Sigmoid colon (tissue), 7 donors: Measurements from ENCODE around the gene SLC7A6OS. TPM values are rescaled to one million over a fixed set of nuclear protein-coding genes. Genes with fewer than 3 reads are reported as not detected.

Experiments used
- DNase-seq: peaks from one replicate; pipeline ENCODE4 v3.0.0-alpha.2; 2019
- H3K27ac ChIP-seq, 4 donors: fragments of 200-600 bp; sonication (generic); one replicate each; pipeline ENCODE4 v1.5.1; 2016 to 2019; ENCODE audit warnings: mild to moderate bottlenecking in 1 of 4
- H3K27me3 ChIP-seq, 3 donors: fragments of 200-600 bp; sonication (generic); one replicate each; pipeline ENCODE4 v1.5.1; 2019; ENCODE audit warnings: mild to moderate bottlenecking in 1 of 3
- H3K36me3 ChIP-seq, 4 donors: fragments of 200-600 bp; sonication (generic); one replicate each; pipeline ENCODE4 v1.5.1; 2016 to 2019
- H3K4me1 ChIP-seq, 4 donors: fragments of 200-600 bp; sonication (generic); one replicate each; pipeline ENCODE4 v1.5.1; 2017 to 2019
- H3K4me3 ChIP-seq, 4 donors: fragments of 200-600 bp; sonication (generic); one replicate each; pipeline ENCODE4 v1.5.1; 2017 to 2019; ENCODE audit warnings: mild to moderate bottlenecking in 2 of 4, moderate library complexity in 1 of 4
- H3K9me3 ChIP-seq, 4 donors: fragments of 200-600 bp in 3 of 4; sonication (generic) in 3 of 4; one replicate each; pipeline versions ENCODE4 v1.5.1 to v1.6.1; 2013 to 2019
- CTCF ChIP-seq, 4 experiments: fragments of 450-650 bp in 3 of 4; fragments of 200-600 bp in 1 of 4; IDR thresholded peaks; one replicate each; pipeline ENCODE4 v1.5.1; 2016 to 2019; ENCODE audit warnings: antibody characterized with exemption in 4 of 4, mild to moderate bottlenecking in 3 of 4, moderate library complexity in 2 of 4
- EP300 ChIP-seq, 4 donors: sonication (generic); formaldehyde crosslinking; IDR thresholded peaks; one replicate each; pipeline ENCODE4 v1.6.1; 2017; ENCODE audit warnings: antibody characterized with exemption in 4 of 4
- POLR2A ChIP-seq, 2 donors: fragments of 450-650 bp; IDR thresholded peaks; one replicate each; pipeline ENCODE4 v1.6.1; 2016; ENCODE audit warnings: antibody characterized with exemption in 2 of 2, mild to moderate bottlenecking in 2 of 2, moderate library complexity in 2 of 2
- POLR2AphosphoS5 ChIP-seq, 4 donors: sonication (generic); formaldehyde crosslinking; IDR thresholded peaks; one replicate each; pipeline ENCODE4 v1.6.1; 2017; ENCODE audit warnings: antibody characterized with exemption in 4 of 4
- whole genome bisulfite sequencing, 2 donors: extraction: QIAGEN DNeasy Blood & Tissue Kit; methylation state at CpG; one replicate each; pipeline ENCODE4 v1.1.7; 2013; 5-methylcytosine and 5-hydroxymethylcytosine counted together
- intact Hi-C: fragments of 100-400 bp; cut with DNase I; formaldehyde crosslinking; loops from one replicate; pipeline ENCODE4 v1.15.1; 2023
- polyA plus RNA-seq, 3 donors: library from polyadenylated mRNA; stranded (reverse); fragments of 200-250 nt; gene quantifications; one replicate each; pipeline ENCODE4 v1.2.3, GENCODE V29; 2013
- total RNA-seq, 4 donors: library from RNA; depleted of rRNA; stranded (reverse); fragments of >200 nt; gene quantifications; one replicate each; pipeline ENCODE4 v1.1.0, GENCODE V29; 2016
- donor health status: healthy with polysubstance abuse.
- donor health status: Bipolar disorder and iron deficiency.
- donor health status: healthy.

The SLC7A6OS gene
- total and polyA plus RNA-seq, 7 donors: 4.8 to 20.8 (median 10.0) TPM

DNA sequence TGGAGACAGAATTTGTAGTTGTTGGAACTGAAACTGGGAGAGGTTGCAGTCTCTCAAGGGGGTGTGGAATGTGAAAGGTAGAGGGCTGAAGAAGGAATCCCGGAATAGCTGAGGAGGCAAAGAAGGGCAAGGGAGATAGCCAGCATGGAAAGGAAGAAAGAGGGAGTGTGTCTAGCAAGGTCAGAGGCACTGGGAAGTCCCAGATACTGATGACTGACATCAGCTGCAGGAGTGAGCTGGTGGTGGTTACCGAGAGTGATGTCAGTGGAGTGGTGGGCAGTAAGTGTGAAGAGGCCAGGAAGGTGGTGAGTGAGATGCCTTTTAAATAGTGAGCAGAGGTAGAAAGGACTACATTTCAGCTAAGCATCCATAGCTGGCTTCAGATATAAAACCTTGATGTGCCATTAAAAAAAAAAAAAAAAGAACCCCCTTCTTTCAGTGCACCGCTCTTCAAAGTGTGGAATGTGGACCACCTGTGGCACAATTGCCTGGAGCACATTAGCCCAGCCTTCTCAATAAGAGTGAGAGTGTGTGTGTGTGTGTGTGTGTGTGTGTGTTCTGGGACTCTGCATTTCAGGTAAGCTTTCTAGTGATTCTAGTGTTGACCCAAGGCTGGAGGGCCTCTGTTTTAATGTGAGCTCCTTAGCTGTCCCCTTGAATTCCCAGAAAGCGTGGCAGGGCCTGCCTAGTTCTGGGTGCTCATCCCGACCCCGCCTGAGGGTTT lies 8.6 kb upstream of the SLC7A6OS start:
- Histone ChIP-seq H3K36me3 (peaks cover 5 to 80% (median 17%) of the 10 kb centered on the region in 4 donors), H3K27me3 (no peaks in the 10 kb centered on the region), H3K4me1 (no peaks in the 10 kb centered on the region), H3K27ac (no peak overlapping the region), H3K4me3 (no peak overlapping the region), H3K9me3 (no peaks in the 10 kb centered on the region)
- no peak for DNase-seq
- no peak for TF ChIP-seq POLR2A (IDR thresholded peaks at IDR 0.05)
- WGBS, 2 donors: 91 to 93% methylated on average over 6 of the region's 6 CpGs
- intact Hi-C loops: no loop called here

DNA sequence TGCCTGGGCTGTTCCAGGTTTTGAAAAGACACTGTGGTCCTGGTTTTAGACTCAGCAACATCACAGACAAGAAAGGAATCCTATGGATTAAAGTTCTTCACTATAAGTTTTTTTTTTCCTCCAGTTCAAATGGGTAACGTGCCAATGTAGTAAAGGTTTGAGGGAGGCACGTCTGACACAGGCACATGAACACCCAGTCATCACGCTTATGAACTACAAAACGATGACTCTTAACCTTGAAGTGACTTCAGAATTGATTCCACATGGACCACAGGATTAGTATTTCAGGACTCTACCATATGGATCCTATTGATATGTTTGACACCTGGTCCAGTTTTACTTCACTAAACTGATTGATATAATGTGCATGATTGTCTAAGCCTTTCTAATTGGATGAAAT lies 2.4 kb upstream of the SLC7A6OS start:
- peaks cover 4 to 37% (median 11%) of the 10 kb centered on the region in 4 donors for H3K36me3 ChIP-seq
- peaks cover 0 to 32% (median 26%) of the 10 kb centered on the region in 4 donors for H3K4me1 ChIP-seq
- H3K4me3 ChIP-seq: no peak overlapping the region
- TF ChIP-seq CTCF (IDR thresholded peaks at IDR 0.05) (no peak), POLR2AphosphoS5 (IDR thresholded peaks at IDR 0.05) (no peak)
- intact Hi-C loops: loop anchor here (5.0 kb wide), 1 partner anchor 51 kb away; the partner anchor contains the start of gene SLC7A6
- no peak overlapping the region for H3K27ac ChIP-seq
- no peaks in the 10 kb centered on the region for H3K27me3 ChIP-seq
- DNase-seq: no peak
- 90% methylated on average over 4 of the region's 4 CpGs for WGBS, 2 donors
- H3K9me3 ChIP-seq: no peaks in the 10 kb centered on the region

GRCh38 chr16:68310437-68310773 lies 341 bp downstream of the SLC7A6OS start:
- 0 to 1% methylated on average over 29 of the region's 29 CpGs for WGBS, 2 donors
- Histone ChIP-seq H3K27ac (peak overlapping the region; percentile 79 to 84 (median 80)), H3K9me3 (no peaks in the 10 kb centered on the region), H3K36me3 (peaks cover 0 to 39% (median 0%) of the 10 kb centered on the region in 4 donors), H3K4me1 (peaks cover 0 to 32% (median 26%) of the 10 kb centered on the region in 4 donors), H3K4me3 (peak overlapping the region; percentile 67 to 88 (median 73)), H3K27me3 (no peaks in the 10 kb centered on the region)
- TF ChIP-seq POLR2A (IDR thresholded peaks at IDR 0.05) (no peak), CTCF (IDR thresholded peaks at IDR 0.05) (no peak), POLR2AphosphoS5 (IDR thresholded peaks at IDR 0.05) (no peak), EP300 (IDR thresholded peaks at IDR 0.05) (no peak)
- DNase-seq: no peak
- intact Hi-C loops: loop anchor here (5.0 kb wide), 1 partner anchor 48 kb away; the partner anchor contains the start of gene SLC7A6

- no peak for TF ChIP-seq CTCF (IDR thresholded peaks at IDR 0.05)
- no peak for TF ChIP-seq POLR2AphosphoS5 (IDR thresholded peaks at IDR 0.05)
- TF ChIP-seq POLR2A (IDR thresholded peaks at IDR 0.05): no peak
- TF ChIP-seq EP300 (IDR thresholded peaks at IDR 0.05): no peak
Observed at GRCh38 chr16:68309799-68310198, 947 bp downstream of the SLC7A6OS start.

DNA sequence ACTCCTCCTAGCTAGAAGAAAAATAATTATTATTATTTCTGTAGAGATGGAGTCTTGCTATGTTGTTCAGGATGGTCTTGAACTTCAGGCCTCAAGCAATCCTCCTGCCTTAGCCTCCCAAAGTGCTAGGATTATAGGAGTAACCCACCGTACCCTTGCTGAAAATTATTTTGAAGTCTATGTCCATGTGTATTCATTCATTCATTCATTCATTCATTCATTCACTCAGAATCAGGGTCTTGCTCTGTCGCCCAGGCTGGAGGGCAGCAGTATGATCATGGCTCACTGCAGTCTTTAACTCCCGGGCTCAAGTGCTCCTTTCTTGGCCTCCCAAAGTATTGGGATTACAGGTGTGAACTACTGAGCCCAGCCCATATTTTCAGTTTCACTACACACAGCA lies 4.1 kb downstream of the SLC7A6OS start:
- Histone ChIP-seq H3K27ac (no peak overlapping the region), H3K4me3 (no peak overlapping the region), H3K9me3 (no peaks in the 10 kb centered on the region), H3K27me3 (no peaks in the 10 kb centered on the region), H3K36me3 (peaks cover 17 to 72% (median 22%) of the 10 kb centered on the region in 4 donors), H3K4me1 (peaks cover 0 to 20% (median 20%) of the 10 kb centered on the region in 4 donors)
- 95 to 96% methylated on average over 3 of the region's 3 CpGs for WGBS, 2 donors
- intact Hi-C loops: no loop called here
- peak; percentile 15 for DNase-seq
- TF ChIP-seq POLR2AphosphoS5 (IDR thresholded peaks at IDR 0.05) (no peak), POLR2A (IDR thresholded peaks at IDR 0.05) (no peak), CTCF (IDR thresholded peaks at IDR 0.05) (no peak), EP300 (IDR thresholded peaks at IDR 0.05) (no peak)

More at GRCh38 chr16:68309799-68310198, 947 bp downstream of the SLC7A6OS start:
- intact Hi-C loops: loop anchor here (5.0 kb wide), 1 partner anchor 47 kb away; the partner anchor contains the start of gene SLC7A6
- peaks cover 0 to 40% (median 3%) of the 10 kb centered on the region in 4 donors for H3K36me3 ChIP-seq
- peak overlapping the region in 2 of 4 donors; percentile 79 for H3K27ac ChIP-seq
- peaks cover 0 to 32% (median 26%) of the 10 kb centered on the region in 4 donors for H3K4me1 ChIP-seq
- peak; percentile 9 for DNase-seq
- peak overlapping the region; percentile 67 to 88 (median 73) for H3K4me3 ChIP-seq
- WGBS, 2 donors: 26 to 37% methylated on average over 6 of the region's 6 CpGs
- no peaks in the 10 kb centered on the region for H3K27me3 ChIP-seq
- no peaks in the 10 kb centered on the region for H3K9me3 ChIP-seq
